ENCODE results near the gene POLDIP2.

DNA sequence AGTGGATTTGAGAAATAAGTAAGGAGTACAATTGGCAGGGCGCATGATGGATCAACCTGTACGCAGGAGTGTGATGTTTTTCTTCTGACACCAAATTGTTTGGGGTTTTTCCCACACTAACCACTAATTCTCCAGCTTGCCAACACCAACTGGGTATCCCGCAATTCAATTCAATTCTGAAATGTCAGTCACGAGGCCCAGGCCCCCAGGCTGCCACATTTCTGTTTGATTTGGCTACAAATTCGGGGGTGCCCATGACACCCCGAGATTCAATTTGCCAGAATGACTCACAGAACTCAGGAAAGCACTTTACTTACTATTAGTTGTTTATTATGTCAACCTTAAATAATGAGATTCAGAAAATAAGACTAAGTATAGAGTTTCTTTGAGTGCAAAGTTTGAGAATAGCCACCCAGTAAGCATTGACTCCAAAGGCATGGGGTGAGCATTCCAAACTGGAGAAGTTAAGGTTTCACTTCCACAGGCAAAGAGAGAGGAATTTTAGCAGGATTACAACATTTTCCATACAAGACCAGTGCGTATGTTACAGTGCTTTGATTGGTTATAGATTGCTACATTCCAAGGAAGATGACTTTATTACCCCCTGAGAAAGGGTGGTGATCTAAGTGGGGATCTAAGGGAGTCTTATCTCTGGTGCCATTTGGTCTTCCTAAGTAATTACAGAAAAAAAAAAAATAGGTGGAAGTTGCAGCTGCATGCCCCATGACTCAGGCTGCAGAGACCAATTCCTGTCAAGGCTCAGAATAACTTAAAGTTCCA is 37.2 kb upstream of the POLDIP2 start:
- TF ChIP-seq, protein P1, sequence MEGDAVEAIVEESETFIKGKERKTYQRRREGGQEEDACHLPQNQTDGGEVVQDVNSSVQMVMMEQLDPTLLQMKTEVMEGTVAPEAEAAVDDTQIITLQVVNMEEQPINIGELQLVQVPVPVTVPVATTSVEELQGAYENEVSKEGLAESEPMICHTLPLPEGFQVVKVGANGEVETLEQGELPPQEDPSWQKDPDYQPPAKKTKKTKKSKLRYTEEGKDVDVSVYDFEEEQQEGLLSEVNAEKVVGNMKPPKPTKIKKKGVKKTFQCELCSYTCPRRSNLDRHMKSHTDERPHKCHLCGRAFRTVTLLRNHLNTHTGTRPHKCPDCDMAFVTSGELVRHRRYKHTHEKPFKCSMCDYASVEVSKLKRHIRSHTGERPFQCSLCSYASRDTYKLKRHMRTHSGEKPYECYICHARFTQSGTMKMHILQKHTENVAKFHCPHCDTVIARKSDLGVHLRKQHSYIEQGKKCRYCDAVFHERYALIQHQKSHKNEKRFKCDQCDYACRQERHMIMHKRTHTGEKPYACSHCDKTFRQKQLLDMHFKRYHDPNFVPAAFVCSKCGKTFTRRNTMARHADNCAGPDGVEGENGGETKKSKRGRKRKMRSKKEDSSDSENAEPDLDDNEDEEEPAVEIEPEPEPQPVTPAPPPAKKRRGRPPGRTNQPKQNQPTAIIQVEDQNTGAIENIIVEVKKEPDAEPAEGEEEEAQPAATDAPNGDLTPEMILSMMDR (IDR thresholded peaks at IDR 0.05; ENCODE audit: insufficient read depth, low read length, poor library complexity, severe bottlenecking) = no peak
- TF ChIP-seq EZH2phosphoT487 (conservative IDR thresholded peaks at IDR 0.05; ENCODE audit: low read length) = no peak
